ENCODE measurements around the gene XRCC4.

DNA sequence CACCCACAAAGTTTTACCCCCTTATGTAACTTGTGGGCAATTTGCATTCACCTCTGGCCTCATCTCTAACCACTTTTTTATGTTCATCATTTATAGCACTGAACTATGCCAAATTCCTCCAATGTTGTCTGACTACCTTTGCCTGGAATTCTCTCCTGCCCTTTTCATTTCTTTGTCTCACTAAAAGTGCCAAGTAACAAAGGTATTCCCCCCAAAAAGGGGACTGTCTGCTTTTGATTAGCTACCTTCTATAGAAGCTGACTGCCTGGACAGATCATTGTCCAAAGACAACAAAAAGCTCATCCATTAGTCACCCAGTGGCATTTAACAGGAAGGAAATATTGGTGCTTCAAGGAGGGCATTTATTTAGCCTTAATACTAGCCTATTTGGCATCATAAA lies 204.3 kb downstream of the XRCC4 start:
- TF ChIP-seq, protein P1, sequence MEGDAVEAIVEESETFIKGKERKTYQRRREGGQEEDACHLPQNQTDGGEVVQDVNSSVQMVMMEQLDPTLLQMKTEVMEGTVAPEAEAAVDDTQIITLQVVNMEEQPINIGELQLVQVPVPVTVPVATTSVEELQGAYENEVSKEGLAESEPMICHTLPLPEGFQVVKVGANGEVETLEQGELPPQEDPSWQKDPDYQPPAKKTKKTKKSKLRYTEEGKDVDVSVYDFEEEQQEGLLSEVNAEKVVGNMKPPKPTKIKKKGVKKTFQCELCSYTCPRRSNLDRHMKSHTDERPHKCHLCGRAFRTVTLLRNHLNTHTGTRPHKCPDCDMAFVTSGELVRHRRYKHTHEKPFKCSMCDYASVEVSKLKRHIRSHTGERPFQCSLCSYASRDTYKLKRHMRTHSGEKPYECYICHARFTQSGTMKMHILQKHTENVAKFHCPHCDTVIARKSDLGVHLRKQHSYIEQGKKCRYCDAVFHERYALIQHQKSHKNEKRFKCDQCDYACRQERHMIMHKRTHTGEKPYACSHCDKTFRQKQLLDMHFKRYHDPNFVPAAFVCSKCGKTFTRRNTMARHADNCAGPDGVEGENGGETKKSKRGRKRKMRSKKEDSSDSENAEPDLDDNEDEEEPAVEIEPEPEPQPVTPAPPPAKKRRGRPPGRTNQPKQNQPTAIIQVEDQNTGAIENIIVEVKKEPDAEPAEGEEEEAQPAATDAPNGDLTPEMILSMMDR (IDR thresholded peaks at IDR 0.05), result no peak
- no peak for TF ChIP-seq POLR2A (IDR thresholded peaks at IDR 0.05)
- TF ChIP-seq POLR2AphosphoS5 (IDR thresholded peaks at IDR 0.05), result no peak

Data from breast epithelium (tissue), 3 donors.